Measurements from ENCODE around the gene CX3CL1. TPM values are rescaled to one million over a fixed set of nuclear protein-coding genes. Genes with fewer than 3 reads are reported as not detected.
"Not testable (repeated sequence)": the region's sequence is repeated elsewhere in the genome, so short reads cannot be mapped to it uniquely, and the experiment has no call there.

The CX3CL1 gene
- total and polyA plus RNA-seq, 2 donors (not counting 3 experiments of a cell fraction or from before 2014, with no cell fraction given) = 2.0 to 2.3 TPM

DNA sequence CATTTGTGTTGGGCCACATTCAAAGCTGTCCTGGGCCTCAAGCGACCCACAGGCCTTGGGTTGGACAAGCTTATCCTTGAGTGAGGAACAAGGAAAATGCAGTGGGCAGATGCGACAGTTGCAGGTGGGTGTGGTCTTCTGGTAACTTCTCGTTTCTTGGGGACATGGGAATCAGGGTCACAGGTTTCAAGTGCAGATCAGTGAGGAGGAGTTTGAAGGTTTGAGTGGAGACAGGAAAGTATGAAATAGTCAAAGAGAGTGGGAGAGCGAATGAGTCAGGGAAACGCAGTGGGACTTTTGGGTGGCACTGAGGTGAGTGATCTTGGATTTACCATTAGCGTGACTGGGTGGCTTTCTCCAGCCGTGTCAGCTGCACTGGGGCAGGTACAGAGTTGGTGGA, 29.1 kb upstream of the CX3CL1 start:
- CTCF ChIA-PET = no interaction called here

DNA sequence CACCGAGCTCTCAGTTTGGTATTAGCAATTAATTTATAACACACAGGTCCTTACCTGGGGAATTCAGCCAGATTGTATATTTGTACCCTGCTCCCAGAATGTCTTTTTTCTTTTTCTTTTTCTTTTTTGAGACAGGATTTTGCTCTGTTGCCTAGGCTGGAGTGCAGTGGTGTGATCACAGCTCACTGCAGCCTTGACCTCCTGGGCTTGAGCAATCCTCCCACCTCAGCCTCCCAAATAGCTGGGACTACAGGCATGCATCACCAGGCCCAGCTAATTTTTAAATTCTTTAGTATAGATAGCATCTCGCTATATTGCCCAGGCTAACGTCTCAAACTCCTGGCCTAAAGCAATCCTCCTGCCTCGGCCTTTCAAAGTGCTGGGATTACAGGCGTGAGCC, 28.2 kb upstream of the CX3CL1 start:
- intact Hi-C loops (cut with micrococcal nuclease); H3K9me1 ChIP-seq (replicated peaks; ENCODE audit: control insufficient read depth, extremely low read depth, insufficient read depth, low read length); H3K27ac ChIP-seq (ENCODE audit: insufficient read depth, low read depth, low read length); H3K4me2 ChIP-seq (ENCODE audit: insufficient read depth, low read length); H3K36me3 ChIP-seq (ENCODE audit: control insufficient read depth in 2 of 2, extremely low read depth in 1 of 2, insufficient read depth in 2 of 2, low read length in 2 of 2); BruUV-seq (replicated peaks); H3K79me2 ChIP-seq (ENCODE audit: control insufficient read depth, insufficient read depth, low read length); H2AFZ ChIP-seq (ENCODE audit: low read depth, low read length); FAIRE-seq; DNase-seq (ENCODE audit: low read depth, low spot score); H3K4me1 ChIP-seq (ENCODE audit: control insufficient read depth, extremely low read depth, insufficient read depth, low read length); H4K20me1 ChIP-seq (replicated peaks; ENCODE audit: control insufficient read depth, extremely low read depth, insufficient read depth, low read length); H3K4me3 ChIP-seq (replicated peaks in 1 of 3; ENCODE audit: insufficient read depth in 1 of 3, low read depth in 1 of 3, low read length in 3 of 3); CTCF ChIA-PET; POLR2A ChIA-PET; H3K9me3 ChIP-seq (replicated peaks; ENCODE audit: control insufficient read depth, insufficient read depth, low read length); dilution Hi-C loops (cut with MboI; ENCODE audit: extremely low pct_ligation_motif_present, low sequenced_read_pairs); H3K9ac ChIP-seq (replicated peaks; ENCODE audit: extremely low read depth, insufficient read depth, low read length): not testable (repeated sequence)
- H3K27me3 ChIP-seq (ENCODE audit: control insufficient read depth in 2 of 2, insufficient read depth in 2 of 2, low read length in 2 of 2) = peaks cover 8 to 16% of the 10 kb centered on the region in 2 experiments

More for the DNA sequence above, 29.1 kb upstream of the CX3CL1 start:
- Histone ChIP-seq H3K4me1 (ENCODE audit: control insufficient read depth, extremely low read depth, insufficient read depth, low read length) (no peaks in the 10 kb centered on the region), H3K27ac (ENCODE audit: insufficient read depth, low read depth, low read length) (no peak overlapping the region), H3K27me3 (ENCODE audit: control insufficient read depth in 2 of 2, insufficient read depth in 2 of 2, low read length in 2 of 2) (peaks cover 5 to 12% of the 10 kb centered on the region in 2 experiments), H3K9ac (replicated peaks; ENCODE audit: extremely low read depth, insufficient read depth, low read length) (no peak overlapping the region), H3K9me3 (replicated peaks; ENCODE audit: control insufficient read depth, insufficient read depth, low read length) (no peaks in the 10 kb centered on the region), H3K4me3 (replicated peaks in 1 of 3; ENCODE audit: insufficient read depth in 1 of 3, low read depth in 1 of 3, low read length in 3 of 3) (no peak overlapping the region), H4K20me1 (replicated peaks; ENCODE audit: control insufficient read depth, extremely low read depth, insufficient read depth, low read length) (no peaks in the 10 kb centered on the region), H3K36me3 (ENCODE audit: control insufficient read depth in 2 of 2, extremely low read depth in 1 of 2, insufficient read depth in 2 of 2, low read length in 2 of 2) (no peaks in the 10 kb centered on the region), H3K9me1 (replicated peaks; ENCODE audit: control insufficient read depth, extremely low read depth, insufficient read depth, low read length) (no peaks in the 10 kb centered on the region), H3K4me2 (ENCODE audit: insufficient read depth, low read length) (no peak overlapping the region), H2AFZ (ENCODE audit: low read depth, low read length) (no peak overlapping the region), H3K79me2 (ENCODE audit: control insufficient read depth, insufficient read depth, low read length) (no peaks in the 10 kb centered on the region)
- POLR2A ChIA-PET = interaction anchor here (0.8 kb wide), 1 partner anchor 104 kb away, joined by 3 read pairs; the partner anchor contains the start of gene COQ9
- dilution Hi-C loops (cut with MboI; ENCODE audit: extremely low pct_ligation_motif_present, low sequenced_read_pairs) = no loop called here
- TF ChIP-seq FOS (IDR thresholded peaks at IDR 0.05; ENCODE audit: borderline replicate concordance, insufficient read depth, low read length) (no peak), EZH2 (IDR thresholded peaks at IDR 0.05; ENCODE audit: borderline replicate concordance, low read depth, low read length, severe bottlenecking) (no peak), POLR2AphosphoS5 (IDR thresholded peaks at IDR 0.05; ENCODE audit: insufficient read depth, low read depth, low read length) (no peak), GATA2 (IDR thresholded peaks at IDR 0.05; ENCODE audit: insufficient read depth, insufficient read length, low read depth, low read length) (no peak), JUN (IDR thresholded peaks at IDR 0.05; ENCODE audit: borderline replicate concordance, insufficient read depth, insufficient read length, low read depth) (no peak), MYC (IDR thresholded peaks at IDR 0.05; ENCODE audit: low read depth, low read length) (no peak), POLR2A (IDR thresholded peaks at IDR 0.05; ENCODE audit: low read depth, low read length) (no peak)
- TF ChIP-seq, protein P1, sequence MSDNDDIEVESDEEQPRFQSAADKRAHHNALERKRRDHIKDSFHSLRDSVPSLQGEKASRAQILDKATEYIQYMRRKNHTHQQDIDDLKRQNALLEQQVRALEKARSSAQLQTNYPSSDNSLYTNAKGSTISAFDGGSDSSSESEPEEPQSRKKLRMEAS (IDR thresholded peaks at IDR 0.05; ENCODE audit: insufficient read depth, insufficient read length) = no peak
- TF ChIP-seq, protein P2, sequence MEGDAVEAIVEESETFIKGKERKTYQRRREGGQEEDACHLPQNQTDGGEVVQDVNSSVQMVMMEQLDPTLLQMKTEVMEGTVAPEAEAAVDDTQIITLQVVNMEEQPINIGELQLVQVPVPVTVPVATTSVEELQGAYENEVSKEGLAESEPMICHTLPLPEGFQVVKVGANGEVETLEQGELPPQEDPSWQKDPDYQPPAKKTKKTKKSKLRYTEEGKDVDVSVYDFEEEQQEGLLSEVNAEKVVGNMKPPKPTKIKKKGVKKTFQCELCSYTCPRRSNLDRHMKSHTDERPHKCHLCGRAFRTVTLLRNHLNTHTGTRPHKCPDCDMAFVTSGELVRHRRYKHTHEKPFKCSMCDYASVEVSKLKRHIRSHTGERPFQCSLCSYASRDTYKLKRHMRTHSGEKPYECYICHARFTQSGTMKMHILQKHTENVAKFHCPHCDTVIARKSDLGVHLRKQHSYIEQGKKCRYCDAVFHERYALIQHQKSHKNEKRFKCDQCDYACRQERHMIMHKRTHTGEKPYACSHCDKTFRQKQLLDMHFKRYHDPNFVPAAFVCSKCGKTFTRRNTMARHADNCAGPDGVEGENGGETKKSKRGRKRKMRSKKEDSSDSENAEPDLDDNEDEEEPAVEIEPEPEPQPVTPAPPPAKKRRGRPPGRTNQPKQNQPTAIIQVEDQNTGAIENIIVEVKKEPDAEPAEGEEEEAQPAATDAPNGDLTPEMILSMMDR (IDR thresholded peaks at IDR 0.05; ENCODE audit: extremely low read depth in 1 of 2, insufficient read depth in 1 of 2, low read depth in 1 of 2, low read length in 2 of 2) = no peak
- intact Hi-C loops (cut with micrococcal nuclease) = no loop called here
- FAIRE-seq = no peak
- no peak for DNase-seq (ENCODE audit: low read depth, low spot score)
- no TSS peak for BruUV-seq (replicated peaks)

All from endothelial cell of umbilical vein (primary cell).